Vagina (tissue), 2 donors: Measurements from ENCODE around the gene KLRC1.

Source experiments
- POLR2A ChIP-seq, 2 donors: fragments of 450-650 bp; IDR thresholded peaks; one replicate each; pipeline ENCODE4 v1.6.1; 2017; ENCODE audit warnings: antibody characterized with exemption in 2 of 2, mild to moderate bottlenecking in 2 of 2, moderate library complexity in 2 of 2
- POLR2AphosphoS5 ChIP-seq, 2 donors: sonication (generic); formaldehyde crosslinking; IDR thresholded peaks; one replicate each; pipeline ENCODE4 v1.9.0; 2017; ENCODE audit warnings: antibody characterized with exemption in 2 of 2, mild to moderate bottlenecking in 2 of 2, low read depth in 1 of 2; ENCODE audit not compliant: insufficient read depth in 1 of 2
- TF ChIP-seq, protein P1 (sequence below), 3 experiments: fragments of 450-650 bp in 2 of 3; fragments of 200-600 bp in 1 of 3; sonication (generic) in 1 of 3; IDR thresholded peaks; one replicate each; pipeline ENCODE4 v1.5.1; 2017 to 2019; ENCODE audit warnings: antibody characterized with exemption in 3 of 3, mild to moderate bottlenecking in 2 of 3, moderate library complexity in 2 of 3

DNA sequence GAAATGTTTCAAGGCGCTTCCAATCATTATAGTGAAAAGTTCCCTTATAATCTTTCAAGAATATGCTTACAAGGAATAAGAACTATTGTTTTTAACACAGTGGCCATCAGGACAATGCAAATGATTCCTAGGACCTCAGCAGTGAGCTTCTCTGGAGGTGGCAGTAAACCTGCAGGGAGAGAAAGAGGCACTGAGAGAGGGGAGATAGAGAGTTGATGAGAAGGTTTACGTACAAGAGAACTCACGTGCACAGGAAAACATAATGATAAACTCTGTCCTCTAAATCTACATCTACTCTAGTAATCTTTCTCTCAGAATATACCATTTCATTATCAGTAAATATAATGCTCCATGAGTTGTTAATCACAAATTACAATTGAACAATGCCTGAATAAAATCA is 44.3 kb downstream of the KLRC1 start:
- TF ChIP-seq POLR2A (IDR thresholded peaks at IDR 0.05) (no peak), POLR2AphosphoS5 (IDR thresholded peaks at IDR 0.05; ENCODE audit: insufficient read depth in 1 of 2, low read depth in 1 of 2) (no peak)
- TF ChIP-seq, protein P1, sequence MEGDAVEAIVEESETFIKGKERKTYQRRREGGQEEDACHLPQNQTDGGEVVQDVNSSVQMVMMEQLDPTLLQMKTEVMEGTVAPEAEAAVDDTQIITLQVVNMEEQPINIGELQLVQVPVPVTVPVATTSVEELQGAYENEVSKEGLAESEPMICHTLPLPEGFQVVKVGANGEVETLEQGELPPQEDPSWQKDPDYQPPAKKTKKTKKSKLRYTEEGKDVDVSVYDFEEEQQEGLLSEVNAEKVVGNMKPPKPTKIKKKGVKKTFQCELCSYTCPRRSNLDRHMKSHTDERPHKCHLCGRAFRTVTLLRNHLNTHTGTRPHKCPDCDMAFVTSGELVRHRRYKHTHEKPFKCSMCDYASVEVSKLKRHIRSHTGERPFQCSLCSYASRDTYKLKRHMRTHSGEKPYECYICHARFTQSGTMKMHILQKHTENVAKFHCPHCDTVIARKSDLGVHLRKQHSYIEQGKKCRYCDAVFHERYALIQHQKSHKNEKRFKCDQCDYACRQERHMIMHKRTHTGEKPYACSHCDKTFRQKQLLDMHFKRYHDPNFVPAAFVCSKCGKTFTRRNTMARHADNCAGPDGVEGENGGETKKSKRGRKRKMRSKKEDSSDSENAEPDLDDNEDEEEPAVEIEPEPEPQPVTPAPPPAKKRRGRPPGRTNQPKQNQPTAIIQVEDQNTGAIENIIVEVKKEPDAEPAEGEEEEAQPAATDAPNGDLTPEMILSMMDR (IDR thresholded peaks at IDR 0.05), result no peak
